ENCODE results near the gene TRIM37. TPM values are rescaled to one million over a fixed set of nuclear protein-coding genes. Genes with fewer than 3 reads are reported as not detected.

TRIM37 gene
- total RNA-seq, 1 donor from 2014 or later: 86.4 TPM

- TF ChIP-seq EZH2 (IDR thresholded peaks at IDR 0.05) (no peak), CTCF (IDR thresholded peaks at IDR 0.05) (peak; percentile 94)
- Histone ChIP-seq H3K9me3 (ENCODE audit: low read depth) (no peaks in the 10 kb centered on the region), H3K4me1 (peaks cover 4% of the 10 kb centered on the region), H3F3A (ENCODE audit: low read depth) (peaks cover 23% of the 10 kb centered on the region), H2AFZ (replicated peaks) (peak overlapping the region; percentile 84), H3K79me2 (ENCODE audit: low read depth) (no peaks in the 10 kb centered on the region), H3K27me3 (no peaks in the 10 kb centered on the region), H3K4me2 (no peak overlapping the region), H3K4me3 (no peak overlapping the region), H4K20me1 (ENCODE audit: low read depth) (no peaks in the 10 kb centered on the region), H3K27ac (no peak overlapping the region), H3K36me3 (peaks cover 3% of the 10 kb centered on the region), H3K9ac (no peak overlapping the region)
- Mint-ChIP-seq H3K27me3 (ENCODE audit: insufficient read depth, low read depth) (no peaks in the 10 kb centered on the region), H3K36me3 (peaks cover 5% of the 10 kb centered on the region), H3K4me3 (no peak overlapping the region), H3K27ac (peak overlapping the region; percentile 85), H3K9me3 (no peaks in the 10 kb centered on the region), H3K4me1 (peaks cover 3% of the 10 kb centered on the region)
- peak; percentile 67 for DNase-seq (ENCODE audit: low spot score)
Observed at GRCh38 chr17:59004338-59005111, 102.2 kb downstream of the TRIM37 start.

- no peaks in the 10 kb centered on the region for H3K79me2 ChIP-seq (ENCODE audit: low read depth)
- H3K27ac ChIP-seq: no peak overlapping the region
- no peak overlapping the region for H2AFZ ChIP-seq (replicated peaks)
- peaks cover 21% of the 10 kb centered on the region for H3F3A ChIP-seq (ENCODE audit: low read depth)
- peaks cover 3% of the 10 kb centered on the region for H3K4me1 Mint-ChIP-seq
- no peaks in the 10 kb centered on the region for H3K27me3 ChIP-seq
- H3K36me3 Mint-ChIP-seq: peaks cover 7% of the 10 kb centered on the region
- H3K9ac ChIP-seq: no peak overlapping the region
- no peak overlapping the region for H3K4me2 ChIP-seq
- TF ChIP-seq CTCF (IDR thresholded peaks at IDR 0.05): no peak
- TF ChIP-seq EZH2phosphoT487 (IDR thresholded peaks at IDR 0.05): no peak
- no peak for TF ChIP-seq EZH2 (IDR thresholded peaks at IDR 0.05)
- DNase-seq (ENCODE audit: low spot score): no peak
- H3K4me3 Mint-ChIP-seq: no peak overlapping the region
- H3K4me3 ChIP-seq: no peak overlapping the region
- H3K9me3 Mint-ChIP-seq: no peaks in the 10 kb centered on the region
- H3K27me3 Mint-ChIP-seq (ENCODE audit: insufficient read depth, low read depth): no peaks in the 10 kb centered on the region
- no peaks in the 10 kb centered on the region for H3K9me3 ChIP-seq (ENCODE audit: low read depth)
- no peaks in the 10 kb centered on the region for H4K20me1 ChIP-seq (ENCODE audit: low read depth)
- H3K4me1 ChIP-seq: peaks cover 4% of the 10 kb centered on the region
- no peak overlapping the region for H3K27ac Mint-ChIP-seq
- peaks cover 3% of the 10 kb centered on the region for H3K36me3 ChIP-seq
Observed at GRCh38 chr17:59003860-59004259, 102.8 kb downstream of the TRIM37 start.

- Histone ChIP-seq H3K9me3 (ENCODE audit: low read depth) (no peaks in the 10 kb centered on the region), H3K27ac (no peak overlapping the region)
- H3K36me3 Mint-ChIP-seq: peaks cover 10% of the 10 kb centered on the region
Observed at GRCh38 chr17:59002848-59003247, 103.8 kb downstream of the TRIM37 start.

More at GRCh38 chr17:59002848-59003247, 103.8 kb downstream of the TRIM37 start:
- Mint-ChIP-seq H3K27me3 (ENCODE audit: insufficient read depth, low read depth) (no peaks in the 10 kb centered on the region), H3K27ac (no peak overlapping the region), H3K4me3 (no peak overlapping the region), H3K9me3 (no peaks in the 10 kb centered on the region), H3K4me1 (peaks cover 3% of the 10 kb centered on the region)
- Histone ChIP-seq H3K27me3 (no peaks in the 10 kb centered on the region), H3K4me1 (no peaks in the 10 kb centered on the region), H3K4me2 (no peak overlapping the region), H3K4me3 (no peak overlapping the region), H3F3A (ENCODE audit: low read depth) (peaks cover 14% of the 10 kb centered on the region), H3K9ac (no peak overlapping the region), H4K20me1 (ENCODE audit: low read depth) (no peaks in the 10 kb centered on the region), H2AFZ (replicated peaks) (no peak overlapping the region), H3K36me3 (peaks cover 7% of the 10 kb centered on the region), H3K79me2 (ENCODE audit: low read depth) (no peaks in the 10 kb centered on the region)
- TF ChIP-seq CTCF (IDR thresholded peaks at IDR 0.05): no peak
- no peak for TF ChIP-seq EZH2phosphoT487 (IDR thresholded peaks at IDR 0.05)
- TF ChIP-seq EZH2 (IDR thresholded peaks at IDR 0.05): no peak
- no peak for DNase-seq (ENCODE audit: low spot score)
